ENCODE measurements around the gene SCFD2.

- TF ChIP-seq EP300 (conservative IDR thresholded peaks at IDR 0.05; ENCODE audit: poor library complexity, severe bottlenecking), result no peak
- no peak for TF ChIP-seq TAF1 (IDR thresholded peaks at IDR 0.05; ENCODE audit: low read depth)
- TF ChIP-seq REST (IDR thresholded peaks at IDR 0.05; ENCODE audit: borderline replicate concordance), result no peak
These were observed 267.2 kb downstream of the SCFD2 start for GRCh38 chr4:53098681-53099121.
